Peyer's patch (tissue), 4 donors: ENCODE results near the gene OR51A4.

Source experiments
- CTCF ChIP-seq, 6 experiments: fragments of 450-650 bp in 4 of 6; fragments of 200-600 bp in 2 of 6; sonication (generic) in 1 of 6; IDR thresholded peaks; one replicate each; pipeline ENCODE4 v1.5.1; 2017 to 2019; ENCODE audit warnings: antibody characterized with exemption in 6 of 6, mild to moderate bottlenecking in 3 of 6, moderate library complexity in 1 of 6
- POLR2A ChIP-seq, 2 donors: fragments of 450-650 bp; IDR thresholded peaks; one replicate each; pipeline ENCODE4 v1.5.1; 2017; ENCODE audit warnings: antibody characterized with exemption in 2 of 2, mild to moderate bottlenecking in 2 of 2, moderate library complexity in 2 of 2

- no peak for TF ChIP-seq CTCF (IDR thresholded peaks at IDR 0.05)
- no peak for TF ChIP-seq POLR2A (IDR thresholded peaks at IDR 0.05)
Measured at GRCh38 chr11:4994551-4994950, 47.1 kb upstream of the OR51A4 start, which contains the start of gene OR51L1.
